Tibial nerve (tissue), 4 donors: ENCODE results near the gene KRTAP24-1.

Experiments used
- CTCF ChIP-seq, 5 experiments: fragments of 200-600 bp in 3 of 5; fragments of 450-650 bp in 2 of 5; sonication (generic) in 3 of 5; IDR thresholded peaks; one replicate each; pipeline ENCODE4 v1.5.1; 2016 to 2019; ENCODE audit warnings: antibody characterized with exemption in 5 of 5, mild to moderate bottlenecking in 3 of 5, moderate library complexity in 2 of 5
- EP300 ChIP-seq, 2 donors: sonication (generic); formaldehyde crosslinking; IDR thresholded peaks; one replicate each; pipeline ENCODE4 v1.6.1; 2017; ENCODE audit warnings: antibody characterized with exemption in 2 of 2, mild to moderate bottlenecking in 1 of 2
- POLR2A ChIP-seq, 2 donors: fragments of 450-650 bp; IDR thresholded peaks; one replicate each; pipeline ENCODE4 v1.6.1; 2017; ENCODE audit warnings: antibody characterized with exemption in 2 of 2, mild to moderate bottlenecking in 2 of 2, moderate library complexity in 2 of 2

GRCh38 chr21:30243691-30244090 lies 39.1 kb downstream of the KRTAP24-1 start:
- TF ChIP-seq CTCF (IDR thresholded peaks at IDR 0.05) (no peak), POLR2A (IDR thresholded peaks at IDR 0.05) (no peak), EP300 (IDR thresholded peaks at IDR 0.05) (no peak)
